SK-MEL-5 (cell line): ENCODE data around the gene SPINK4. TPM values are rescaled to one million over a fixed set of nuclear protein-coding genes. Genes with fewer than 3 reads are reported as not detected.

Experiments used
- total RNA-seq: library from RNA; depleted of rRNA; stranded (reverse); fragments of >200 nt; shearing (Covaris generic); gene quantifications from 2 replicates; pipeline ENCODE4 v1.2.3, GENCODE V29; 2014; rRNA removed

SPINK4 gene
- total RNA-seq, 1 experiment from 2014 or later: not detected

Other genes with a start within 250 kb of the SPINK4 start
- 38.2 and 39.0 TPM in 2 replicates for gene APTX, start 238.5 kb upstream of the SPINK4 start, total RNA-seq
- 138 and 152 TPM in 2 replicates for gene DNAJA1, start 214.9 kb upstream of the SPINK4 start, total RNA-seq
- gene SMU1, start 163.5 kb upstream of the SPINK4 start, total RNA-seq: 24.3 and 27.7 TPM in 2 replicates
- gene B4GALT1, start 72.8 kb upstream of the SPINK4 start, total RNA-seq: 11.7 and 12.7 TPM in 2 replicates
- 50.8 and 60.9 TPM in 2 replicates for gene BAG1, start 24.5 kb downstream of the SPINK4 start, total RNA-seq
- 96.5 and 106 TPM in 2 replicates for gene CHMP5, start 24.9 kb downstream of the SPINK4 start, total RNA-seq
- gene NFX1, start 50.3 kb downstream of the SPINK4 start, total RNA-seq: 16.4 and 17.9 TPM in 2 replicates
- not detected in 2 replicates for gene AQP7, start 162.4 kb downstream of the SPINK4 start, total RNA-seq
- 0.08 TPM in 1 of 2 replicates, not detected in the other for gene AQP3, start 207.4 kb downstream of the SPINK4 start, total RNA-seq
- gene NOL6, start 233.8 kb downstream of the SPINK4 start, total RNA-seq: 29.7 and 34.5 TPM in 2 replicates